ENCODE measurements around the gene SLC38A3. TPM values are rescaled to one million over a fixed set of nuclear protein-coding genes. Genes with fewer than 3 reads are reported as not detected.

SLC38A3 gene
- total and polyA plus RNA-seq, 2 donors (not counting 3 experiments of a cell fraction or from before 2014, with no cell fraction given), result 0.60 to 1.1 TPM

GRCh38 chr3:50256978-50257890, 52.2 kb downstream of the SLC38A3 start:
- Histone ChIP-seq H3K4me1 (ENCODE audit: control insufficient read depth, extremely low read depth, insufficient read depth, low read length) (peaks cover 53% of the 10 kb centered on the region), H3K36me3 (ENCODE audit: control insufficient read depth in 2 of 2, extremely low read depth in 1 of 2, insufficient read depth in 2 of 2, low read length in 2 of 2) (peaks cover 14 to 50% of the 10 kb centered on the region in 2 experiments), H3K9me3 (replicated peaks; ENCODE audit: control insufficient read depth, insufficient read depth, low read length) (no peaks in the 10 kb centered on the region), H3K9me1 (replicated peaks; ENCODE audit: control insufficient read depth, extremely low read depth, insufficient read depth, low read length) (no peaks in the 10 kb centered on the region), H3K4me3 (replicated peaks in 1 of 3; ENCODE audit: insufficient read depth in 1 of 3, low read depth in 1 of 3, low read length in 3 of 3) (no peak overlapping the region), H3K27me3 (ENCODE audit: control insufficient read depth in 2 of 2, insufficient read depth in 2 of 2, low read length in 2 of 2) (no peaks in the 10 kb centered on the region), H3K27ac (ENCODE audit: insufficient read depth, low read depth, low read length) (peak overlapping the region; percentile 19), H2AFZ (ENCODE audit: low read depth, low read length) (no peak overlapping the region), H3K9ac (replicated peaks; ENCODE audit: extremely low read depth, insufficient read depth, low read length) (no peak overlapping the region), H4K20me1 (replicated peaks; ENCODE audit: control insufficient read depth, extremely low read depth, insufficient read depth, low read length) (no peaks in the 10 kb centered on the region), H3K4me2 (ENCODE audit: insufficient read depth, low read length) (no peak overlapping the region), H3K79me2 (ENCODE audit: control insufficient read depth, insufficient read depth, low read length) (peaks cover 37% of the 10 kb centered on the region)
- CTCF ChIA-PET, result interaction anchor here (0.9 to 8.6 kb wide), 6 partner anchors 9 to 29 kb away, joined by 4 to 98 read pairs (median 11); partner anchors contain the start of gene GNAI2
- dilution Hi-C loops (cut with MboI; ENCODE audit: extremely low pct_ligation_motif_present, low sequenced_read_pairs) (no loop called here), intact Hi-C loops (cut with micrococcal nuclease) (no loop called here)
- FAIRE-seq (peak; percentile 72), DNase-seq (ENCODE audit: low read depth, low spot score) (peak; percentile 66)
- TSS peak; percentile 1 for BruUV-seq (replicated peaks)
- TF ChIP-seq CTCF (IDR thresholded peaks at IDR 0.05; ENCODE audit: extremely low read depth in 1 of 2, insufficient read depth in 1 of 2, low read depth in 1 of 2, low read length in 2 of 2), result peak; percentile 50 to 73
- TF ChIP-seq FOS (IDR thresholded peaks at IDR 0.05; ENCODE audit: borderline replicate concordance, insufficient read depth, low read length), result no peak
- POLR2A ChIA-PET, result interaction anchor here (1.2 kb wide), 1 partner anchor 10 kb away, joined by 3 read pairs; no protein-coding TSS in a partner anchor
